ENCODE data around the gene TMEM117.

DNA sequence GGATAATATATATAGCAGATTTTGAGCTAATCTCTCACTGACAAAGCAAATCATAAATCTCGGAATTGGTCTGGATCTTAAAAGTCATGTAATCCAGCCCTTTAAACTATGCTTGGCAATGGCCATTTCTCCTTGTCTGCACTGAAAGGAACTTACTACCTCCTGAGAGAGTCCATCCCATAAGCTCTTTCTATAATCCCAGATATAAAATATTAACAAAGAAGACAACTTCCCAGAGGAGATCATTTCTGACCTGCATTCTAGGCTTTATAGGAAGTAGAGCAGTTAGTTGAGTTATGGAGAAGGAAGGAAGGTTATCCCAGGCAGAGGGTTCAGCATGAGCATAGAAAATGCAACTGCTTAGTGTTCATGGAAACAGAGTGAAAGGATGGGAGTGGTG is 99.7 kb downstream of the TMEM117 start:
- TF ChIP-seq EZH2 (IDR thresholded peaks at IDR 0.05; ENCODE audit: insufficient read depth, low read length), result no peak
- TF ChIP-seq, protein P1, sequence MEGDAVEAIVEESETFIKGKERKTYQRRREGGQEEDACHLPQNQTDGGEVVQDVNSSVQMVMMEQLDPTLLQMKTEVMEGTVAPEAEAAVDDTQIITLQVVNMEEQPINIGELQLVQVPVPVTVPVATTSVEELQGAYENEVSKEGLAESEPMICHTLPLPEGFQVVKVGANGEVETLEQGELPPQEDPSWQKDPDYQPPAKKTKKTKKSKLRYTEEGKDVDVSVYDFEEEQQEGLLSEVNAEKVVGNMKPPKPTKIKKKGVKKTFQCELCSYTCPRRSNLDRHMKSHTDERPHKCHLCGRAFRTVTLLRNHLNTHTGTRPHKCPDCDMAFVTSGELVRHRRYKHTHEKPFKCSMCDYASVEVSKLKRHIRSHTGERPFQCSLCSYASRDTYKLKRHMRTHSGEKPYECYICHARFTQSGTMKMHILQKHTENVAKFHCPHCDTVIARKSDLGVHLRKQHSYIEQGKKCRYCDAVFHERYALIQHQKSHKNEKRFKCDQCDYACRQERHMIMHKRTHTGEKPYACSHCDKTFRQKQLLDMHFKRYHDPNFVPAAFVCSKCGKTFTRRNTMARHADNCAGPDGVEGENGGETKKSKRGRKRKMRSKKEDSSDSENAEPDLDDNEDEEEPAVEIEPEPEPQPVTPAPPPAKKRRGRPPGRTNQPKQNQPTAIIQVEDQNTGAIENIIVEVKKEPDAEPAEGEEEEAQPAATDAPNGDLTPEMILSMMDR (IDR thresholded peaks at IDR 0.05; ENCODE audit: insufficient read depth, low read depth, low read length), result no peak
